Astrocyte (in vitro differentiated cells and primary cell): ENCODE results near the gene CNIH3.

Experiments
- CTCF ChIP-seq: IDR thresholded peaks from 2 replicates; pipeline ENCODE4 v1.5.1; 2011; ENCODE audit warnings: low read depth, mild to moderate bottlenecking, inconsistent platforms, low read length, moderate library complexity; ENCODE audit not compliant: insufficient read depth
- EZH2 ChIP-seq: IDR thresholded peaks from 2 replicates; pipeline ENCODE4 v1.6.1; 2012; ENCODE audit warnings: mild to moderate bottlenecking, low read length, inconsistent platforms; ENCODE audit not compliant: insufficient read depth

GRCh38 chr1:224662870-224663269, 46.8 kb downstream of the CNIH3 start:
- TF ChIP-seq EZH2 (no peak), CTCF (no peak)
